Activated T-cell treated with anti-CD3 and anti-CD28 coated beads, Interleukin-2, amount 50 U/mL, for 1 hour (primary cell): ENCODE data around the gene OSBPL10.

Source experiments
- DNase-seq: peaks from one replicate; pipeline ENCODE4 v3.0.0-alpha.2; 2020

The OSBPL10 gene

DNA sequence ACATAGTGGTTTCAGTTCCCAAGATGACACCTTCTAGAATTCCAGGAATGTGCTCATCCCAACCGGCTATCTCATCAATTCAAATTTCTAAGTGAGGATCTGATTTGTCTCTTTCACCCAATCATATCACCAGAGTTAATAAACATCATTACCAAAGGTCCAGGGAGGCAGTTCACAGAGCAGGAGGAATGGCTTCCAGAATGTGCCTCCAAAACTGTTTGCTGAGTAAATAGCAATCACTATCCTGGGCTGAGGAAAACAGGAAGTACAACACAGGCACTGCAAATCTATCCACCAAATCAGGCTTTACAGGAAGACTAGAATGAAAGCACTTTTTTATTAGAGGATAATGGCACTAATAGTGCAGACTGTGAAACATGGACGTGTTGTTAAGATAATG, 61.5 kb downstream of the OSBPL10 start:
- no peak for DNase-seq

DNA sequence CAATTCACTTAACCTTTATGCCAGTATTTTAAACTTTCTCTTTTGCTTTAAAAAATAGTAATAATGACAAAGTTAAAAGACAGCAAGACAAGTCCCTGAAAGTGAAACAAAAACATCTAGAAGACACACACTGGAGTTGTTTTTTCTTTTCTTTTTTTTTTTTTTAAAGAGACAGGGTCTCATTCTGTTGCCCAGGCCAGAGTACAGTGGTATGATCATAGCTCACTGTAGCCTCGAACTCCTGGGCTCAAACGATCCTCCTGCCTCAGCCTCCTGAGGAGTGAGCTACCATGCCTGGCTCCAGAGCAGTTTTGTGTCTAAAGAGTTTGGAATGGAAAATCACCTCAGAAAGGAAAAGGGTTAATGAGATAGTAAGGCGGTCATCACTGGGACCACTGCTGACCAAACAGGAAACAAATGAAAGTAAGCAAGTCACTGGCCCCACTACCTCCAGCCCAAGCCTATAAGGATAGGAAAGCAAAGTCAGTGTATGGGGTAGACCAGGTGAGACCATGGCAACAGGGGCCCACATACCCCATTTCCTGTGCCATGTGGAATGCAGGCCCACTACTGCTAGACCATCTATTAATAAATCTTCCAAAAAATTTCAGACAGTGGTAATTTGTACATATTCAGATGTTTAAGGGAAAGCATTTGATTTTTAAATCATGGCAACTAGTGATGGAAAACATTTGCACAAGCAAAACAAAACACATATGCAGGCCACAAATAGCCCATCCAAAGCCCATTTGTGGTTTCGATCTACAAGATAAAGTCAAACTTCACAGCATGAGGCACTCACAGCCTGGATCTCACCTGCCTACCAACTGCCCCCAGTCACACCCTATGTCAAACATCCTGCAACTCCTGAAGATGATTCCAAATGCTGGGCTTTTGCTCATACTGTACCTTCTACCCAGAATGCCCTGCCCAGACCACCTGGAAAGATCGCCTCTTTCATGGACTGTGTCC, 62.6 kb downstream of the OSBPL10 start:
- no peak for DNase-seq

DNA sequence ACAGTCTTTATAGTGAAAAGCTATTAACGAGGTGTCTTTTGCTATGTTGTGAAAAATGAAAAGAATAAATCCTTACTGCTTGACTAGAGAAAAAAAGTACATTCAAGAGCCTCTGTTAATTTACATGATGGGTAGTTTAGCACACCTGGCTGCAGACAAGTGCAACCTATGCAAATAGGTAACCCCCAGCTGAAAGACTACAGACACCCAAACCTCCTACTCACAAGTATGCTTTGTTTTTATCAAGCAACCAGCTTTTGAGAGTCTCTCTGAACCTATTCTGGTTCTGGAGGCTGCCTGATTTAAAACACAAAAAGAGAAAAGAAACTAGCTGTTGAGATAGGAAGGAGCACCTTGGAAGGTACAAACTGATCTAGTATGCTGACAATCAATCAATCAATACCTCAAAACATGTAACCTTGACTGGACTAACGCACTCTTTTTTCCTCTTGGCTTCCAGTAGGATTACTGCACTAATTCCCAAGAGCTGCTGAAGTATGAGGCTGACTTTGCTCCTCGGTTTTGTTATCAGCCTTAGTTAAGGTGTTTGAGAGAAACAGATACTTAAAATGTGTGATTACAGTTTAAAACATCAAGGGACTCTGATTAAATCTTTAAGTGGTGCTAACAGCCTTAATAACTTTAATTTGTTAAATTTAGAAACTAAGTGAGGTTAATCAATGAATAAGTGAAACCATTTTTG, 63.6 kb downstream of the OSBPL10 start:
- no peak for DNase-seq

DNA sequence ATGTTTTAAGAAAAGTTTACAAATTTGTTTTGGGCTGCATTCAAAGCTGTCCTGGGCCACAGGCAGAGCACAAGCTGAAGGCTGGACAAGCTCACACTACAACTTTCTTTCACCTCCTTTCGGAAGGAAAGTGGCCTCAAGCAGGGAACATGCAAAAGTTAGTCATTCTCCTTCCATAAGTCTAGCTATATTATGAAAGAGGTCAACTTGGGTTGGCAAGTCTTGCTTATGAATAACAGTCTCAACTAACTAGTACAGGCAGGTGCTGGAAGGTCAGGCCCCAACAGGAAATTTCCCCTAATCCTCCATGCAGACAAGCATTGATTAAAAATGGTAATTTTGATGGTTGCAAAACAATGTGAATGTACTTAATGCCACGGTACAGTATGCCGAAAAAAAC, 69.4 kb downstream of the OSBPL10 start:
- DNase-seq: no peak

DNA sequence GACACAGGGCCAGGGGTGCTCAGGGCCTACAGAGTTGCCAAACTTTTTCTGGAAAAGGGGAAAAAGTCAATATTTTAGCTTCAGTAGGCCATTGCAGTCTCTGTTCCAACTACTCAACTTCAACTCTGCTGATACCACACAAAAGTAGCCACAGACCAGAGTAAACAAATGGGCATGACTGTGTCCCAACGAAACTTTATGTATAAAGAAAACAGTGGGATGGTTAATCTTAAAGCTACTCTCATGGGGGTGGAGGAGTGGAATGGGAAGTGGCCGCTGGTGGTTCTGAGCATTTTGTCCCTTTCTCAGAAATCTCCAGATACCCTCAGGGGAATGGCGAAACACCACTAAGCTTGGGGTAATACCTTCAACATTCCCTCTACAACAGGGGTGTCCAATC, 69.9 kb downstream of the OSBPL10 start:
- DNase-seq: no peak

DNA sequence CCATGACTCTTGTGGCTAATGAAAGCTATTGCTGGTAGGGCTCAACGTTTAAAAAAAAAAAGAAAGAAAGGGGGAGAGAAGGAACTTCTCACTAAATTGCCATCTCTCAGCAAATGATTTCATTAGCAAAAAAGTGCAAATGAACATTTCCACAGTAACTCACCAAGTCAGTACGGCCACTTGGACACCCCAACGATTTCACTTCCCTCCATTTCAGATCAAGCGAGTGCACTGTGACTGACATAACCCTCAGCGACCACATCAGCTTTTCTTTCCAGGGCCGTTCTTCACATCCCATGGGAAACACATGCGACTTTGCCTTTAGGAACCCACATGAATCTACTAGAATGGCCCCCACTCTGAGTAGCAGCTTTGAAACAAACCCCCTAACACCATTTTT, 71.6 kb downstream of the OSBPL10 start:
- no peak for DNase-seq

DNA sequence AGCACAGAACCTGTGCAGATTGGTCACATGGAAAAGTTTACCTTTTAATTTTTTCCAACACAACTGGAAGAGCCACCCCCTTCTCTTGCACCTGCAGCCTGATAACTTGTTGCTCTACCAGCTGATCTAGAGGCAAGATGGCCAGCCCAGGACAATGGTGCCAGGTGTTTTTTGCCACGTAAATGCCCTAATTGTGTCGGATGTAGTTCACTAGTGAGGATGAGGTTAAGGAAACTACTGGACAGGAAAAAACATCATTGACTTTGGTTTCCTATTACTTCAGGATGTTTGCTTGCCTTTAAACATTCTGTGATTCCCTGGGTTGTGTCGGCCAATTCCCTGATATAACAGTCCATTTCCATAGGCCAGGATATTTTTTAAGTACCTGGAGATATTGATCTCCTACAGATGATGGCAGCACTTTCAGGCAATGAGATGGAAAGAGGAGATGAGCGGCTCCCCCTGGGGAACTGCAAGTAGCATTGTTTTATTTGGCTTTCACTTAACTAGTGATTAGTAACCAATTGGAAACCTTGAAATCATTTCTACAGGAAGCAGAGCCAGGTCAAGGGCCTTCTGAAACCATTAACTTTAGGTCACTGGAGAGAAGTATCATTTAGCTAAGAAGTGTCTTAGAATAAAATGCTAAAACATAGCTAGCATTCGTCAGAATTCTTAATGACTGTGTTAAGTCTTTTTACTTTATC, 72.5 kb downstream of the OSBPL10 start:
- no peak for DNase-seq

DNA sequence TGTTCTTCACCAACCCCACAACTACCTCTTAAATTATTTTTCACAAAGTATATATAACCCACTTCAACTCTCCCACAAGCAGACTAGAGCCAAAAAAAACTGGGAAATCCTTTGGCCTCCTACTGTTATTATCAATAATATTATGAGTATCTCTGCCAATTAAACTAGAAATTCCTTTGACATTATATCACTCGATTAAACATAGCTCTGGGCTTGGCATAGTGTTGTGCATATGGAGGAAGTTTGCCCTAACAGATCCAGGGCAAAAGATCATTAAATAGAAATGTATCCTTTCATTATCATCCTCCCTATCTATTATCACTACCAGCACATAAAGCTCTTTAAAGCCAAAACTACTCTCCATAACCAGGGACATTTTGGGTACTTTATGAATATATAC, 74.9 kb downstream of the OSBPL10 start:
- no peak for DNase-seq

DNA sequence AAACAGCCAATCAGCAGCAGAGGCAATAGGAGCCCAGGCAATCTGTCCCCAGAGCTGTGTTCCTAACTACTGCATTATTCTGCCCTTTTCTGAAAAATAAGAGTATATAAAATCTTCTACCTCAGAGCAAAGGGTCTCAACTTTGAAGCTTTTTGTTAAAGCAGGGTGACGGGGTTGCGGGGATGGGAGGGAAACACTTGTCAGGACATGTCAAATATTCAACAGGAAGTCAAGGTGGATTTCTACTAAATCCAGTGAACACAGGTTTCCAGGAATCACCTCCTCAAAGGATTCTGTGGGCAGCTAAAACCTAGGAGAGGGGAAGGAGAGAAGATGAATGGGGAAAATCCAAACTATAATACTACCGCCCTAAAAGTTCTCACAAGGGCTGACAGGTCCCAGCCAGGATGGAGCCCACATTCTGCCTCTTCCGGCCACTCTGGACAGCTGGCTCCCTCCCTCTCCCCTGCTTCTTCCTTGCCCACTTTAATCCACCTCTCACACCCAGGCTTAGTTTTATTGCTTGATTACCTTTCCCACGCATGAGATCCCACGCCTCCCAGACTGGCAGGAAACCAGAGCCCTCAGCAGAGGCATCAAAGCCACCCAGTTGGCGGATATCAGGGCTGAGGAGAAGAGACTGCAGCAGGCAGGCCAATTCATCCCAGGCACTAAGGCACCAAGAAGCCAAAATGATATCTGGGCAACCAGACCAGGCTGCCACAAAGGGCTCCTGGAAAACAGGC, 77.2 kb downstream of the OSBPL10 start:
- no peak for DNase-seq

DNA sequence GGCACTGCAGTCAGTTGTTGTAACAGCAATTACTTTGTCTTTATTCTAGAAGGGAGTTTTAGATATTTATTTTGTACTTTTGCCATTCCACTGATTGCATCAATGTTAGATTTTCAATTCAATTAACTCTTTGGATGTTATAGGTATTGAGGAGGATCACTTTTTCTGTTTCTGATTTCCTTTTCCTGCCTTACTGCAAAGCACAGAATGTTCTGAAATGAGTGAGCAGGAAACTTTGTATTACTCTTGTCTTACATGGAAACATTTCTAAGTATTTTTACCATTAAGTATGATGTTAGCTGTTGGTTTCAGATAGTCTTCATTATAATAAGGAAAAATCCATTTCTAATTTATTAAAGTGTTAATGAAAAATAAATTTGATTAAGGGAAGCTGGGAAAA, 80.5 kb downstream of the OSBPL10 start:
- no peak for DNase-seq

DNA sequence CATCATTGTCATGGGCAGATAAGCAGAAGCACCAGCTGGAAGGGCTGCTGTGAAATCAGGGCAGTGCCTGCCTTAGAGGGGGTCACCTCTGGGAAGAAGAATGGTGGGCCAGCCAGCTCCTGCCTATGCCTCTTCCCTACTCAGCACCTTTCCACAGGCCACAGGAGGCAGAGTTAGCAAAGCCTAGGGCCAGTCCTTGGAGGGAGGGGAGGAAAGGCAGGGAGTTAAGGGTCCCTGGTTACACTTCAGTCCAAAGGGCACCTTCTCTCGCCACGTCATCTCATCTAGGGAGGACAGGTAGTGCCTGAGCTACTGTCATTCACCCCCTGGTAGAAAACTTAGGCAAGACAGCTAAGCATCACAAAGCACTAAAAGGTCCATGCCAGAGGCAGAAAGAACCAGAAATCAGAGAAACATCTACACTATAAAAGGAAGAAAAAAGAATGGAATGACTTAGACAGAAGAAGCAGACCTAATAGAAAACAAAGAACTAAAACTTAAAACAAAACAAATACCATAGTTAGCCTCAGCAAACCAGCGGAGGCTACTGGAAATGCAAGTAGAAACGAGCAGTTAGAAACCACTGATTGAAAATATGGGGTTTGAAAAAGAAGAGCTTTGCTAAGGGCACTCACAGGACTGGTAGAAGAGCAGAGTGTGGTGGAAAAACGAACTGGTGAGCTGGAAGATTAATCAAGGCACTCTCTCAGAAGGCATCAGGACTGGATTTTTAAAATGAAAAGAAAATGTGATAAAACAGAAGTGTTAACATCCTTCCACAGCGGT, 84.2 kb downstream of the OSBPL10 start:
- no peak for DNase-seq

DNA sequence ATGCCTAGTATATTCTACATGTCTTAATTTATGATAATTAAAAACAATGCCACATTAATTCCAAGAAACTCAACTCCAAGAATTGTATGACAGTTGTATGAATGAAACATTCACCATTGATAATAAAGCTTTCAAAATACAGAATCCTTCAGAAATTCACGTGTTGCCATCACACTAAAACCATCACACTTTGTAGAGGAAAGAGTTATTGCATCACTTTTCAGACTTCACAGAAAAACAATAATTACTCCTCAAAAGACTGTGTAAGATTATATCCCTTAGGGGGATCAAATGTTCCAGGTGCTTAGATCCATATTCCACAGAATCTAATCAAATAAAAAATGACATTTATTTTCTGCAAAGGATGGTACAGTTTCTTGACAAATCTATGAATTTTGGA, 85.0 kb downstream of the OSBPL10 start:
- DNase-seq: no peak

DNA sequence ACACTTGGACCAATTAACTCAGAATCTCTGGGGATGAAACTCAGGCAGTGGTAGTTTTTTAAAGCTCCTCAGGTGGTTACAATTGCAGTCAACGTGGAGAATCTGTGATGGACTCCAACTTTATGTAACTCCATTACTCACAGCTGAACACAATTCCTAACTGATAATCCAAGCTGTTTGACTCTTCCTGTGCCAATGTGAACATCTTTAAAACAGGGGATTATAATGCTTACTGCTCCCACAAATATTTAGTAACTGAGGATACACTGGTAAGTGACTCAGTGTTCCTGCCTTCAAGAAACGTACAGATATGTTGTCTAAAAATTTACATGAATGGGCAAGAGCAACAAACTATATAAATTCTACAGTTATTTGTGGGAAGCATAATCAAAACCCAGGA, 85.6 kb downstream of the OSBPL10 start:
- DNase-seq: no peak

DNA sequence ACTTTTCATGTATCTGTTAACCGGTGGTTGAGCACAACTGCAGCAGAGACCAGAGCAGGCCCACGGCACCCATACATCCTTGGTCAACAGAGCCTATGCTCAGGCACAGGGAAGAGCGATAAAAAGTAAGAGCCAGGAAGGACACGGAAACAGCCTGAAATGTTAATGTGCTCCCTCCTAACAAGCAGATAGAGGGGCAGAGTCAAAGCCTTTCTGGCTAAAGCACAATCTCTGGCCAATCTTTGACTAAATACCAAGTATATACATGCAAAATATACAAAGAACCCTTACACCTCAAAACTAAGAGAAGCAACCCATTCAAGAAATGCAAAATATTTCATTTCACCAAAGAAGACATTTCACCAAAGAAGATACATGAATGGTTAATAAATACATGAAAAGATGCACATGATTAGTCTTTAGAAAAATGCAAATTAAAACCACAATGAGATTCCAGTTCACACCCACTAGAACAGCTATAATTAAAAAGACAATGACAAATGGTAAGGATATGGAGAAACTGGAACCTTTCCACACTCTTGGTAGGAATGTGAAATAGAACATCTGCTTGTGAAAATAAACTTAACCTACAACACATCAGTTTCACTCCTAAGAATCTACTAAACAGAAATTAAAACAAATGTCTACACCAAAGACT, 88.0 kb downstream of the OSBPL10 start:
- DNase-seq: no peak

DNA sequence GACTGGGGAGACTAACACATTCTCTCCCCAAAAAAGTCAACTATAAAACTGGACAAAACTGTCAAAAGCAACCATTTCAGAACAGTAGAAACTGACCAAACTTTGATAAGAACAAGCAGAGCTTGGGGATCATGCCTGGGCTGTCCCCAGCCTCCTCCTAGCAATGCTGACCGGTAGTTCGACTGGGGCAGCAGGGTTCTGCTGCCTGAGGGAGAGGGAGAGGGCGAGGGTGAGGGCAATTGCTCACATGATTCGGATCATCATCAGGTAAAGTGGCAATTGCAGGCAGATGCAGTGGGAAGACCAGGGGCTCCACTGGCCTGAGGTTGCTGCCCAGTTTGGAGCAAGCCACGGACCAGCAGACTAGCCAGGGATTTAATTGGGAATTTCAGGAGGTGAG, 88.6 kb downstream of the OSBPL10 start:
- DNase-seq: no peak

DNA sequence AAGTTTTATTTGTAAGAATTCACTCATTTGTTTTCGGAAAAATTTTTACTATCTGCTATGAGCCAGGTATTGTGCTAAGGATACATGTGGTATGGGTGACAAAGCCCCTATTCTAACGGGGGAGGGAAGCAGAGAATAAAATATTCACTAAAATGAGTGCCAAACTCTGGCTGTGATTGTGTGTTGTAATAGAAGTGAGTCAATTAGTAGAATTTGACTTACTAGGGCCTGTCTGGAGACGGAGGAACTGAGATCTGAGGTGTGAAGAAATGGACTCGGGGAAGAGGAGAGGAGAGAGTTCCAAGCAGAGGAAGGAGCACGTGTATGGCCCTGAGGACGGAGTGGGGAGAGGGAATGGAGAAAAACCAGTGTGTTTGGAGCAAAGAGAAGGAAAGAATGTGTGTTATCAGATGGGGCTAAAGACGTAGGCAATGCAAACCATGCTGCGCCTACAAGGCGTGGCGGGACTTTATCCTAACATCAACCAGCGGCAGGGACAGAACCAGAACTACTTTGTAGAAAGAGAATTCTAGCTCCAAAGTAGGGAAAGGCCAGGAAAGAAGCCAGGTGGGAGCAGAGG, 89.1 kb downstream of the OSBPL10 start:
- DNase-seq: no peak

DNA sequence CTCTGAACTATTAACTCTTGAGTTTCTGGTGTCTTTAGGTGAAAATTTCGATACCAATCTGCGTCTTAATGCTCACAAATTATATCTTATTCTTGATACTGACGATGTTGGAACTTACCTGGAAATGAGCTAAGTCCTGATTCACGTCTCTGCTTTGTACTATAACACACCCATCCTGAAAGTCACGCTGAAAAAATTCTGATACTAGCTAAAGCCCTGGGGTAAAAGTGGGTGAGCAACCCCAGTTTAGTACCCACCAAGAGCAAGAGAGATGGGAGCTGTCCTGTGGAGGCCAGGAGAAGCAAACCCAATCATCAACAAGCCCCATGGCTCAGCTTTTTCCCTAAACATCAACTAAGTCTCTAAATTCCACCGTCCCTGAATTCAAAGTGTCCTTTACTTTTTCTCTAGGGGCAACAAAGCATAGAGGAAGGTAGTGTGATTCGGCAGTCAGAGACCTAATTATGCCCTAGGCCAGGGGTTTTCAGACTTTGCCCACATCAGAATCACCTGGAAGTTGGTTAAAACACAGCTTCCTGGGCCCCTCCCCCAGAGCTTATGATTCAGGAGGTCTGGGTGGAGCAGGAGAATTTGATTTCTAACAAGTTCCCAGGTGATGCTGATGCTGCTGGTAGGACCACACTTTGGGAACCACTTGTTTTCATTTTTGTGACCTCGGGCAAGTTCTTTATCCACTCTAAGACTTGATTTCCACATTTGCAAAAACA, 90.2 kb downstream of the OSBPL10 start:
- DNase-seq: no peak

DNA sequence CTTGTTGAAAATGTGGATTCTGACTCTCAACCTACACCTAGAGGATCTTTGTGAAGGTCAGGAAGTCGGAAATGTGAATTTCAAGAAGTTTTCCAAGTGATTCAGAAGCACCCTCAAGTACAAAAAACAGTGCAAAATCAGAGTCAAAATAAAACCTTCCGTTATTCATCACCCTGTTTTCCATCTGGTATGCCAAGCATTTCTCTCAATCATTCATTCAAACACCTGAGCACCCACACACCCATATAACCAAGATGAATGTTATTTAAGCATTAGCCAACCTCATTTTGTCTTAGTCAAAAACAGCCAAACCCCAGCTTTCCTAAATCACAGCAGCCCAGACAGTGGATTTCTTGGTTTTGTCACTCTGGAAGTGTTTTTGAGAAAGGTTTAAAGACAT, 91.1 kb downstream of the OSBPL10 start:
- DNase-seq: no peak

DNA sequence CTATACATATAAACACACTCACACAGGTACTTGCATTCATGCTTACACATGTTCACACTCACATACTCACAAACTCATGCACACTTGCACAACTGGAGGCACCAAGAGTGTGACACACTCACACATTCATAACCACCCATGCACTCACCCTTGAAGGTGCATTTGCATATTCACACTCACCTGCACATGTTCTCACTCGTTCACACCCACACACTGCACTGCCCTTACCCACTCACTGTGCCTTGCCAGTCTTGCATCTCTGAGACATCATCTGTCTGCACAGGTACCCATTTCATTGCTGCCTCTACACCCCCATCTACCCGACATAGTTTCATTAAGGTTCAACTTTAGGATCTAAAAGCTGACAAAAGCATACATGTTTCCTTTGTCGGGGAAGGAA, 95.8 kb downstream of the OSBPL10 start:
- DNase-seq: no peak

DNA sequence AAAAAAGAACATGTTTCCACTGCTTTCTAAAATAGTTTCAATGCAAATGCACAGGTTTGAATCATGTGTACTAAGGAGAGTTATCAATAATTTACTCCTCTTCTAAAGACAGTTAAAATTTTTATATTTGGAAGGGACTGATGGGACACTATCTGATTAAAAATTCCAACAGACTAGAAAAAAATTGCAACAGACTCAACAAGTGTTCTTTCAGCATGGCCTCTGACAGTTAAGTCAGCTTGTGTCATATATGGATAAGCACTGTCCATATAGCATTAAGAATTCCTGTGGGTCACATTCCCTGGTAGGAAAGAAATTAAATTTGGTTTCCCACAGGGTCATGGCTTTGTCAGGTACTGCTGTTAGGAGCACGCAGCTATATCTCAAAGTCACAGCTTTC, 96.8 kb downstream of the OSBPL10 start:
- DNase-seq: no peak
